ENCODE results near the gene PCDH9.

- TF ChIP-seq, protein P1, sequence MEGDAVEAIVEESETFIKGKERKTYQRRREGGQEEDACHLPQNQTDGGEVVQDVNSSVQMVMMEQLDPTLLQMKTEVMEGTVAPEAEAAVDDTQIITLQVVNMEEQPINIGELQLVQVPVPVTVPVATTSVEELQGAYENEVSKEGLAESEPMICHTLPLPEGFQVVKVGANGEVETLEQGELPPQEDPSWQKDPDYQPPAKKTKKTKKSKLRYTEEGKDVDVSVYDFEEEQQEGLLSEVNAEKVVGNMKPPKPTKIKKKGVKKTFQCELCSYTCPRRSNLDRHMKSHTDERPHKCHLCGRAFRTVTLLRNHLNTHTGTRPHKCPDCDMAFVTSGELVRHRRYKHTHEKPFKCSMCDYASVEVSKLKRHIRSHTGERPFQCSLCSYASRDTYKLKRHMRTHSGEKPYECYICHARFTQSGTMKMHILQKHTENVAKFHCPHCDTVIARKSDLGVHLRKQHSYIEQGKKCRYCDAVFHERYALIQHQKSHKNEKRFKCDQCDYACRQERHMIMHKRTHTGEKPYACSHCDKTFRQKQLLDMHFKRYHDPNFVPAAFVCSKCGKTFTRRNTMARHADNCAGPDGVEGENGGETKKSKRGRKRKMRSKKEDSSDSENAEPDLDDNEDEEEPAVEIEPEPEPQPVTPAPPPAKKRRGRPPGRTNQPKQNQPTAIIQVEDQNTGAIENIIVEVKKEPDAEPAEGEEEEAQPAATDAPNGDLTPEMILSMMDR (conservative IDR thresholded peaks at IDR 0.05; ENCODE audit: low read depth, low read length), result no peak
- TF ChIP-seq POLR2A (IDR thresholded peaks at IDR 0.05; ENCODE audit: low read depth, low read length), result no peak
- TF ChIP-seq, protein P2, sequence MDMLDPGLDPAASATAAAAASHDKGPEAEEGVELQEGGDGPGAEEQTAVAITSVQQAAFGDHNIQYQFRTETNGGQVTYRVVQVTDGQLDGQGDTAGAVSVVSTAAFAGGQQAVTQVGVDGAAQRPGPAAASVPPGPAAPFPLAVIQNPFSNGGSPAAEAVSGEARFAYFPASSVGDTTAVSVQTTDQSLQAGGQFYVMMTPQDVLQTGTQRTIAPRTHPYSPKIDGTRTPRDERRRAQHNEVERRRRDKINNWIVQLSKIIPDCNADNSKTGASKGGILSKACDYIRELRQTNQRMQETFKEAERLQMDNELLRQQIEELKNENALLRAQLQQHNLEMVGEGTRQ (IDR thresholded peaks at IDR 0.05; ENCODE audit: low read depth, low read length), result no peak
- TF ChIP-seq RCOR1 (IDR thresholded peaks at IDR 0.05; ENCODE audit: insufficient replicate concordance, low read length), result no peak
- no peak for TF ChIP-seq MAZ (IDR thresholded peaks at IDR 0.05; ENCODE audit: borderline replicate concordance, low read depth, low read length)
Observed at GRCh38 chr13:66323745-66324347, 906.3 kb downstream of the PCDH9 start.

Data from IMR-90 (cell line).